IMR-90 (cell line): ENCODE results near the gene TACC3. TPM values are rescaled to one million over a fixed set of nuclear protein-coding genes. Genes with fewer than 3 reads are reported as not detected.

Experiments used
- ATAC-seq: fragments of 200-7000 bp; cut with Tn5 transposase; 2 replicates; pipeline ENCODE4 v1.9.1; 2020; ENCODE audit warnings: low read depth, mild to moderate bottlenecking, moderate library complexity
- Bru-seq: library from RNA; stranded (reverse); fragments of 400-500 nt; gene quantifications from one replicate; lab custom pipeline; 2021; lab: Mats Ljungman, UMichigan
- BruChase-seq, 2 experiments: library from RNA; stranded (reverse); fragments of 400-500 nt; gene quantifications; one replicate each; lab custom pipeline; 2021; lab: Mats Ljungman, UMichigan
- BruUV-seq: library from RNA; stranded (reverse); fragments of 400-500 nt; replicated peaks from 2 replicates; lab custom pipeline; 2021; lab: Mats Ljungman, UMichigan
- CTCF ChIA-PET: fragments of 300-600 bp; formaldehyde crosslinking; extraction: SDS; loops from one replicate; lab custom pipeline; 2021; ENCODE audit warnings: antibody characterized with exemption; lab: Yijun Ruan, JAX
- POLR2A ChIA-PET: fragments of 300-600 bp; sonication (Branson Sonifier 250); formaldehyde crosslinking; loops from one replicate; lab custom pipeline; 2022; ENCODE audit warnings: antibody characterized with exemption; ENCODE audit not compliant: unreplicated experiment; lab: Charles Lee
- DNase-seq: peaks from one replicate; pipeline ENCODE4 v3.0.0; 2013
- H2AFZ ChIP-seq: replicated peaks from 2 replicates; pipeline ENCODE3; 2013; ENCODE audit warnings: low read length, mild to moderate bottlenecking; ENCODE audit not compliant: poor library complexity
- H2AK5ac ChIP-seq: 2 replicates; pipeline ENCODE4 v1.6.1; 2013; ENCODE audit warnings: low read depth, low read length, inconsistent platforms
- H2AK9ac ChIP-seq: replicated peaks from 2 replicates; pipeline ENCODE3; 2013; ENCODE audit warnings: mild to moderate bottlenecking, low read depth, low read length, moderate library complexity; ENCODE audit not compliant: poor library complexity
- H2BK120ac ChIP-seq: 2 replicates; pipeline ENCODE4 v1.6.1; 2013; ENCODE audit warnings: low read depth, low read length, inconsistent platforms
- H2BK15ac ChIP-seq: 3 replicates; pipeline ENCODE4 v1.6.1; 2013; ENCODE audit warnings: low read depth, low read length, inconsistent platforms
- H2BK20ac ChIP-seq: 2 replicates; pipeline ENCODE4 v1.6.1; 2013; ENCODE audit warnings: low read depth, mild to moderate bottlenecking, inconsistent platforms, low read length, moderate library complexity
- H2BK5ac ChIP-seq: 2 replicates; pipeline ENCODE4 v1.6.1; 2013; ENCODE audit warnings: mild to moderate bottlenecking, low read depth, low read length, inconsistent platforms; ENCODE audit not compliant: poor library complexity, severe bottlenecking
- H3K14ac ChIP-seq: replicated peaks from 2 replicates; pipeline ENCODE4 v1.6.1; 2013; ENCODE audit warnings: low read depth, low read length, inconsistent platforms
- H3K18ac ChIP-seq: 2 replicates; pipeline ENCODE4 v1.6.1; 2013; ENCODE audit warnings: low read depth, low read length, control low read depth
- H3K23ac ChIP-seq: 2 replicates; pipeline ENCODE4 v1.6.1; 2013; ENCODE audit warnings: low read depth, low read length, inconsistent platforms
- H3K27ac ChIP-seq: 2 replicates; pipeline ENCODE4 v1.5.1; 2013; ENCODE audit warnings: mild to moderate bottlenecking, control low read depth, low read length; ENCODE audit not compliant: insufficient read depth
- H3K27me3 ChIP-seq: 2 replicates; pipeline ENCODE4 v1.6.1; 2013; ENCODE audit warnings: low read length; ENCODE audit not compliant: control insufficient read depth, insufficient read depth
- H3K36me3 ChIP-seq: 2 replicates; pipeline ENCODE4 v1.6.1; 2013; ENCODE audit warnings: low read length, mixed read lengths; ENCODE audit not compliant: control insufficient read depth, insufficient read depth
- H3K4ac ChIP-seq: 2 replicates; pipeline ENCODE4 v1.6.1; 2013; ENCODE audit warnings: low read depth, low read length, inconsistent platforms
- H3K4me1 ChIP-seq: 2 replicates; pipeline ENCODE4 v1.6.1; 2013; ENCODE audit warnings: low read length, mixed read lengths; ENCODE audit not compliant: control insufficient read depth, insufficient read depth
- H3K4me2 ChIP-seq: 2 replicates; pipeline ENCODE4 v1.6.1; 2013; ENCODE audit warnings: low read depth, mild to moderate bottlenecking, control low read depth, low read length, moderate library complexity
- H3K4me3 ChIP-seq: 2 replicates; pipeline ENCODE4 v1.5.1; 2013; ENCODE audit warnings: low read depth, mild to moderate bottlenecking, control low read depth, low read length, moderate library complexity; ENCODE audit not compliant: insufficient read depth
- H3K56ac ChIP-seq: 2 replicates; pipeline ENCODE4 v1.6.1; 2013; ENCODE audit warnings: low read length, inconsistent platforms; ENCODE audit not compliant: insufficient read depth; ENCODE audit errors: extremely low read depth
- H3K79me1 ChIP-seq, 2 experiments: 2 replicates each; pipeline ENCODE4 v1.6.1; 2013; ENCODE audit warnings: low read length in 2 of 2, inconsistent platforms in 1 of 2, low read depth in 1 of 2
- H3K9ac ChIP-seq: 2 replicates; pipeline ENCODE4 v1.6.1; 2013; ENCODE audit warnings: low read depth, low read length, control low read depth
- H3K9me1 ChIP-seq: 2 replicates; pipeline ENCODE4 v1.6.1; 2013; ENCODE audit warnings: low read length, inconsistent platforms; ENCODE audit not compliant: insufficient read depth
- H3K9me3 ChIP-seq: 2 replicates; pipeline ENCODE4 v1.6.1; 2013; ENCODE audit warnings: low read length; ENCODE audit not compliant: control insufficient read depth, insufficient read depth
- H4K20me1 ChIP-seq: 2 replicates; pipeline ENCODE4 v1.6.1; 2013; ENCODE audit warnings: low read length, inconsistent platforms; ENCODE audit not compliant: insufficient read depth
- H4K5ac ChIP-seq: 2 replicates; pipeline ENCODE4 v1.6.1; 2013; ENCODE audit warnings: mild to moderate bottlenecking, low read depth, low read length, control low read depth
- H4K8ac ChIP-seq, 2 experiments: 2 replicates each; pipeline ENCODE4 v1.6.1; 2013; ENCODE audit warnings: low read depth in 2 of 2, low read length in 2 of 2, control low read depth in 1 of 2, inconsistent platforms in 1 of 2
- H4K91ac ChIP-seq: 2 replicates; pipeline ENCODE4 v1.6.1; 2013; ENCODE audit warnings: low read depth, low read length, inconsistent platforms; ENCODE audit not compliant: insufficient read depth
- CHD1 ChIP-seq: IDR thresholded peaks from 2 replicates; pipeline ENCODE4 v1.6.1; 2012; ENCODE audit warnings: low read depth, low read length, improper control_type of control experiment
- FOS ChIP-seq: fragments of 150-350 bp; IDR thresholded peaks from 2 replicates; pipeline ENCODE4 v1.6.1; 2016; ENCODE audit warnings: low read depth, low read length
- MAZ ChIP-seq: IDR thresholded peaks from 2 replicates; pipeline ENCODE4 v1.6.1; 2012; ENCODE audit warnings: low read depth, mild to moderate bottlenecking, low read length, improper control_type of control experiment, moderate library complexity, borderline replicate concordance
- MXI1 ChIP-seq: IDR thresholded peaks from 2 replicates; pipeline ENCODE4 v1.6.1; 2012; ENCODE audit warnings: low read depth, mild to moderate bottlenecking, low read length, moderate library complexity, borderline replicate concordance
- NFE2L2 ChIP-seq: fragments of 150-350 bp; IDR thresholded peaks from 2 replicates; pipeline ENCODE4 v1.6.1; 2016; ENCODE audit warnings: low read depth, mild to moderate bottlenecking, low read length
- POLR2A ChIP-seq: IDR thresholded peaks from 2 replicates; pipeline ENCODE4 v1.6.1; 2012; ENCODE audit warnings: mild to moderate bottlenecking, low read depth, low read length
- WGBS, 2 experiments: methylation state at CpG; one replicate each; pipeline versions ENCODE4 v1.1.5 to v1.1.7; 2013; ENCODE audit warnings: missing lambda C conversion rate in 2 of 2; ENCODE audit not compliant: insufficient read length in 1 of 2; ENCODE audit errors: extremely low coverage in 2 of 2; 5-methylcytosine and 5-hydroxymethylcytosine counted together
- dilution Hi-C: fragments of 300-500 bp; cut with HindIII; formaldehyde crosslinking; loops from one replicate; pipeline ENCODE4 v1.14.3; 2018; ENCODE audit warnings: low sequenced_read_pairs; ENCODE audit not compliant: unreplicated experiment
- in situ Hi-C: fragments of 300-500 bp; cut with MboI; formaldehyde crosslinking; loops from 3 replicates; pipeline ENCODE4 v1.14.3; 2019; ENCODE audit warnings: low sequenced_read_pairs, inconsistent platforms, mixed read lengths
- intact Hi-C: fragments of 100-400 bp; cut with micrococcal nuclease; formaldehyde crosslinking; loops from 2 replicates; pipeline ENCODE4 v1.10.0; 2022
- long read RNA-seq: library from polyadenylated mRNA; unstranded; transcript quantifications from one replicate; pipeline ENCODE4 v2.0.0, GENCODE V29; 2021; ENCODE audit not compliant: unreplicated experiment
- polyA plus RNA-seq, 3 experiments: library from polyadenylated mRNA; depleted of rRNA; stranded (reverse); fragments of >200 nt; gene quantifications; 2 replicates each; pipeline ENCODE4 v1.2.3, GENCODE V29; 2012; ENCODE audit warnings: low replicate concordance in 1 of 3
- total RNA-seq: library from RNA; depleted of rRNA; stranded (reverse); fragments of >200 nt; gene quantifications from 2 replicates; pipeline ENCODE4 v1.2.3, GENCODE V29; 2012; rRNA removed

Gene TACC3
- total RNA-seq (15.0 and 15.1 TPM in 2 replicates), polyA plus RNA-seq (2012; rRNA removed) (49.7 and 49.8 TPM in 2 replicates), Bru-seq, nascent RNA (percentile 62 among the genes with signal in this experiment), BruChase-seq, experiment 1, labeled RNA remaining after a 6-hour chase (percentile 63 among the genes with signal in this experiment), BruChase-seq, experiment 2, labeled RNA remaining after a 2-hour chase (percentile 59 among the genes with signal in this experiment)
- 26.4 and 36.9 TPM in 2 replicates for polyA plus RNA-seq (2012; cell fraction: cytosol; rRNA removed)
- polyA plus RNA-seq (2012; cell fraction: nucleus; rRNA removed; ENCODE audit: low replicate concordance) = 70.1 and 136 TPM in 2 replicates
- long read RNA-seq, transcript TACC3-201 (16 exons, 2,781 nt) = major isoform, 14 of 32 reads
- long read RNA-seq, partial matches to known transcripts = 12 of 32 reads
- long read RNA-seq, other reads (novel, unspliced or antisense) = 5 of 32 reads

DNA sequence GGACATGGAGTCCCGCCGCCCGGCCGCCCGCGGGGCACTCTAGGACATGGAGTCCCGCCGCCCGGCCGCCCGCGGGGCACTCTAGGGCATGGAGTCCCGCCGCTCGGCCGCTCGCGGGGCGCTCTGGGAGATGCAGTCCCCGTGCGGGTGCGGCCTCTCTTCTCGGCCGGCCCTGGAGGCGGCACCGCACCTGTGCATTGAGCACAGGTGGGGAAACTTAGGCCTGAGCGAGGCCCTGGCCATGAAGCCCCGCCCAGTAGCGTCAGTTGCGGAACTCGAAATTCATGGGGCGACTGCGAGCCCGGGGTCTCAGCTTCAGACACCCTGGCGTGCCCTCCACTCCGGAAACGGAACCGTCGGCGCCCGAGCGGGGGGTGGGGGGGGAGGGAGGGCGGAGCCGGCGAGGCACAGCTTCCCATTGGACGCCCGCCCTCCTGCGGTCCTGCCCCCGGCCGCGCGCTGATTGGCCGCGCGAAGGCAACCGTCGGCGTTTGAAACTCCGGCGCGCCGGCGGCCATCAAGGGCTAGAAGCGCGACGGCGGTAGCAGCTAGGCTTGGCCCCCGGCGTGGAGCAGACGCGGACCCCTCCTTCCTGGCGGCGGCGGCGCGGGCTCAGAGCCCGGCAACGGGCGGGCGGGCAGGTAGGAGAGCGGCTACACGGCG, at the start of gene TACC3, which contains the start of gene TMEM129:
Gene TACC3 (plus strand): TSS at position 519 of the 663 bp plus-strand sequence. CDS start 1,901 bp downstream, outside the sequence.
Gene TMEM129 (minus strand): TSS at position 321 of the 663 bp plus-strand sequence. CDS start 486 bp downstream, outside the sequence.
- Histone ChIP-seq H2AK5ac (peak within 1 kb of the TSS; percentile 97), H3K4me2 (peak within 1 kb of the TSS; percentile 97), H3K4me1 (peaks cover 15% of the 10 kb centered on the region), H3K27me3 (no peaks in the 10 kb centered on the region), H2BK120ac (peak within 1 kb of the TSS; percentile 64), H2AFZ (peak within 1 kb of the TSS; percentile 98), H4K20me1 (peaks cover 6% of the 10 kb centered on the region; the same call in 1 of the 2 replicates), H4K5ac (peak within 1 kb of the TSS; percentile 93), H3K79me1 (peaks cover 31 to 70% of the 10 kb centered on the region in 2 experiments), H3K9me1 (no peaks in the 10 kb centered on the region; the same call in 1 of the 2 replicates), H3K4ac (peak within 1 kb of the TSS; percentile 96), H2BK20ac (peak within 1 kb of the TSS; percentile 40; the same call in 1 of the 2 replicates), H3K14ac (peak within 1 kb of the TSS; percentile 89), H3K27ac (peak within 1 kb of the TSS; percentile 88), H4K91ac (peak within 1 kb of the TSS; percentile 86), H3K18ac (peak within 1 kb of the TSS; percentile 63; the same call in 1 of the 2 replicates), H2BK5ac (peak within 1 kb of the TSS; percentile 90), H4K8ac (peak within 1 kb of the TSS; percentile 77 to 96), H2AK9ac (peak within 1 kb of the TSS; percentile 96), H3K56ac (peak within 1 kb of the TSS; percentile 67), H3K4me3 (peak within 1 kb of the TSS; percentile 86), H3K9me3 (no peaks in the 10 kb centered on the region), H2BK15ac (no peak within 1 kb of the TSS), H3K23ac (peak within 1 kb of the TSS; percentile 97), H3K9ac (peak within 1 kb of the TSS; percentile 94), H3K36me3 (peaks cover 14% of the 10 kb centered on the region)
- BruUV-seq = no TSS peak
- CTCF ChIA-PET = interaction anchor here (0.6 to 2.4 kb wide), 2 partner anchors 23 to 28 kb away, joined by 4 to 13 read pairs; no protein-coding TSS in a partner anchor
- 1% methylated on average over 27 of the region's 83 CpGs; no CpG with 5 or more reads in 1 of the 2 experiments for WGBS, 2 experiments
- DNase-seq (peak; percentile 87), ATAC-seq (peak; percentile 87)
- TF ChIP-seq MXI1 = peak; percentile 97
- TF ChIP-seq POLR2A = 0 out of 2 replicates have a peak, but pooled peaks have one; percentile 20
- no peak for TF ChIP-seq NFE2L2
- peak; percentile 70; the same call in 1 of the 2 replicates for TF ChIP-seq MAZ
- no peak for TF ChIP-seq CHD1
- TF ChIP-seq FOS = 0 out of 2 replicates have a peak, but pooled peaks have one; percentile 2
- in situ Hi-C loops (no loop called here), intact Hi-C loops (loop anchor here (10.0 kb wide), 1 partner anchor 356 kb away; no protein-coding TSS in a partner anchor), dilution Hi-C loops (no loop called here)
- POLR2A ChIA-PET = interaction anchor here (1.1 kb wide), 1 partner anchor 28 kb away, joined by 4 read pairs; no protein-coding TSS in a partner anchor
